ENCODE data around the gene PLXNC1. TPM values are rescaled to one million over a fixed set of nuclear protein-coding genes. Genes with fewer than 3 reads are reported as not detected.

Gene PLXNC1
- total and polyA plus RNA-seq, 2 donors (not counting 1 experiment from before 2014, with no cell fraction given) = 15.1 to 86.9 TPM

GRCh38 chr12:94190623-94191022 lies 42.2 kb downstream of the PLXNC1 start:
- no peak overlapping the region for H3K4me2 ChIP-seq (ENCODE audit: extremely low read depth, insufficient read depth, low read length)
- no peak overlapping the region for H2AFZ ChIP-seq (ENCODE audit: low read length)
- no peaks in the 10 kb centered on the region for H3K9me3 ChIP-seq (ENCODE audit: control insufficient read depth, insufficient read depth, low read depth, low read length)
- H4K20me1 ChIP-seq (ENCODE audit: control insufficient read depth, extremely low read depth, insufficient read depth, low read length) = no peaks in the 10 kb centered on the region
- DNase-seq (ENCODE audit: low read depth in 2 of 2) = no peak
- no peaks in the 10 kb centered on the region for H3K36me3 ChIP-seq (ENCODE audit: control insufficient read depth, insufficient read depth, low read length)
- H3K9ac ChIP-seq (ENCODE audit: insufficient read depth, low read length) = no peak overlapping the region
- TF ChIP-seq CTCF (conservative IDR thresholded peaks at IDR 0.05 in 1 of 2, IDR thresholded peaks at IDR 0.05 in 1 of 2; ENCODE audit: low read depth in 1 of 2, low read length in 2 of 2) = no peak
- no peak for TF ChIP-seq EZH2 (IDR thresholded peaks at IDR 0.05; ENCODE audit: low read length, missing control alignments)
- H3K4me1 ChIP-seq (ENCODE audit: control insufficient read depth, extremely low read depth, insufficient read depth, low read length) = no peaks in the 10 kb centered on the region
- no peaks in the 10 kb centered on the region for H3K79me2 ChIP-seq (ENCODE audit: control insufficient read depth, insufficient read depth, low read length)
- H3K27me3 ChIP-seq (ENCODE audit: control insufficient read depth, insufficient read depth, low read length) = peaks cover 6% of the 10 kb centered on the region
- H3K4me3 ChIP-seq (replicated peaks in 1 of 4; ENCODE audit: control extremely low read depth in 1 of 4, insufficient read depth in 1 of 4, low read depth in 3 of 4, low read length in 4 of 4) = no peak overlapping the region
- H3K27ac ChIP-seq (ENCODE audit: insufficient read depth, low read length) = no peak overlapping the region

- Histone ChIP-seq H3K9me3 (ENCODE audit: control insufficient read depth, insufficient read depth, low read depth, low read length) (no peaks in the 10 kb centered on the region), H2AFZ (ENCODE audit: low read length) (no peak overlapping the region), H3K36me3 (ENCODE audit: control insufficient read depth, insufficient read depth, low read length) (no peaks in the 10 kb centered on the region), H3K27ac (ENCODE audit: insufficient read depth, low read length) (no peak overlapping the region), H3K4me1 (ENCODE audit: control insufficient read depth, extremely low read depth, insufficient read depth, low read length) (no peaks in the 10 kb centered on the region), H3K9ac (ENCODE audit: insufficient read depth, low read length) (no peak overlapping the region), H3K4me2 (ENCODE audit: extremely low read depth, insufficient read depth, low read length) (no peak overlapping the region), H3K79me2 (ENCODE audit: control insufficient read depth, insufficient read depth, low read length) (no peaks in the 10 kb centered on the region), H4K20me1 (ENCODE audit: control insufficient read depth, extremely low read depth, insufficient read depth, low read length) (no peaks in the 10 kb centered on the region), H3K4me3 (replicated peaks in 1 of 4; ENCODE audit: control extremely low read depth in 1 of 4, insufficient read depth in 1 of 4, low read depth in 3 of 4, low read length in 4 of 4) (no peak overlapping the region), H3K27me3 (ENCODE audit: control insufficient read depth, insufficient read depth, low read length) (peaks cover 5% of the 10 kb centered on the region)
- no peak for DNase-seq (ENCODE audit: low read depth in 2 of 2)
- TF ChIP-seq EZH2 (IDR thresholded peaks at IDR 0.05; ENCODE audit: low read length, missing control alignments) = no peak
- no peak for TF ChIP-seq CTCF (conservative IDR thresholded peaks at IDR 0.05 in 1 of 2, IDR thresholded peaks at IDR 0.05 in 1 of 2; ENCODE audit: low read depth in 1 of 2, low read length in 2 of 2)
Observed at GRCh38 chr12:94191023-94191422, 42.6 kb downstream of the PLXNC1 start.

DNA sequence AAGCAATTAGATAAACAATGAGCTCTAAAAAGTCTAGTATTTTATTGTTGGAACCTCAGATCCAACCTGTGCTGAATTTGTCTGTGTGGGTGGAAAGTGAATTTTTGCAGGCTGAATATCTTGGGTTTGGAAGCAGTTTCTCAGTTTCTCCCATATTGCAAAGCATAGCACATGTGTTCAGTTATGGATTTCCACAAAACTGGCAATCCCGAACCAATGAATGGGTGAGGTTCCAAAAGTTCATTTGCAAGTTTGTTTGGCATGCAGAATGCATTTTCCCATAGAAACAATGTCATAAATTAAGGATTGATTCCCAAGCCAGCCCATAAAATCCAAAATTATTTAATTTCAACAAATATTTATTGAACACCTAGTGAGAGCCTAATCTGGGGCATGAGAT lies 43.4 kb downstream of the PLXNC1 start:
- Histone ChIP-seq H3K79me2 (ENCODE audit: control insufficient read depth, insufficient read depth, low read length) (no peaks in the 10 kb centered on the region), H4K20me1 (ENCODE audit: control insufficient read depth, extremely low read depth, insufficient read depth, low read length) (no peaks in the 10 kb centered on the region), H3K9me3 (ENCODE audit: control insufficient read depth, insufficient read depth, low read depth, low read length) (no peaks in the 10 kb centered on the region), H3K9ac (ENCODE audit: insufficient read depth, low read length) (no peak overlapping the region), H3K4me3 (replicated peaks in 1 of 4; ENCODE audit: control extremely low read depth in 1 of 4, insufficient read depth in 1 of 4, low read depth in 3 of 4, low read length in 4 of 4) (no peak overlapping the region), H3K27me3 (ENCODE audit: control insufficient read depth, insufficient read depth, low read length) (peaks cover 2% of the 10 kb centered on the region), H3K4me1 (ENCODE audit: control insufficient read depth, extremely low read depth, insufficient read depth, low read length) (no peaks in the 10 kb centered on the region), H3K27ac (ENCODE audit: insufficient read depth, low read length) (no peak overlapping the region), H3K4me2 (ENCODE audit: extremely low read depth, insufficient read depth, low read length) (no peak overlapping the region), H2AFZ (ENCODE audit: low read length) (no peak overlapping the region), H3K36me3 (ENCODE audit: control insufficient read depth, insufficient read depth, low read length) (no peaks in the 10 kb centered on the region)
- DNase-seq (ENCODE audit: low read depth in 2 of 2) = no peak
- TF ChIP-seq CTCF (conservative IDR thresholded peaks at IDR 0.05 in 1 of 2, IDR thresholded peaks at IDR 0.05 in 1 of 2; ENCODE audit: low read depth in 1 of 2, low read length in 2 of 2) (no peak), EZH2 (IDR thresholded peaks at IDR 0.05; ENCODE audit: low read length, missing control alignments) (no peak)

Measured in fibroblast of lung (primary cell).